Vagina (tissue), 2 donors: Measurements from ENCODE around the gene CIITA. TPM values are rescaled to one million over a fixed set of nuclear protein-coding genes. Genes with fewer than 3 reads are reported as not detected.

ENCODE experiments used
- DNase-seq, 2 donors: peaks; one replicate each; pipeline ENCODE4 v3.0.0-alpha.2; 2017; ENCODE audit errors: extremely low spot score in 2 of 2
- H3K27ac ChIP-seq: fragments of 200-600 bp; sonication (generic); one replicate; pipeline ENCODE4 v1.5.1; 2019
- H3K27me3 ChIP-seq: fragments of 200-600 bp; sonication (generic); one replicate; pipeline ENCODE4 v1.5.1; 2019
- H3K36me3 ChIP-seq, 2 donors: fragments of 200-600 bp; sonication (generic); one replicate each; pipeline ENCODE4 v1.5.1; 2017 to 2019
- H3K4me1 ChIP-seq: fragments of 200-600 bp; sonication (generic); one replicate; pipeline ENCODE4 v1.5.1; 2019
- H3K4me3 ChIP-seq, 2 donors: fragments of 200-600 bp; sonication (generic); 1 replicate in 1 of 2; 2 replicates in 1 of 2; pipeline ENCODE4 v1.5.1; 2016 to 2019
- H3K9me3 ChIP-seq: fragments of 200-600 bp; sonication (generic); one replicate; pipeline ENCODE4 v1.5.1; 2019
- CTCF ChIP-seq, 3 experiments: fragments of 450-650 bp in 2 of 3; fragments of 200-600 bp in 1 of 3; sonication (generic) in 1 of 3; IDR thresholded peaks; one replicate each; pipeline ENCODE4 v1.5.1; 2017 to 2019; ENCODE audit warnings: antibody characterized with exemption in 3 of 3, mild to moderate bottlenecking in 2 of 3, moderate library complexity in 2 of 3
- POLR2A ChIP-seq, 2 donors: fragments of 450-650 bp; IDR thresholded peaks; one replicate each; pipeline ENCODE4 v1.6.1; 2017; ENCODE audit warnings: antibody characterized with exemption in 2 of 2, mild to moderate bottlenecking in 2 of 2, moderate library complexity in 2 of 2
- POLR2AphosphoS5 ChIP-seq, 2 donors: sonication (generic); formaldehyde crosslinking; IDR thresholded peaks; one replicate each; pipeline ENCODE4 v1.9.0; 2017; ENCODE audit warnings: antibody characterized with exemption in 2 of 2, mild to moderate bottlenecking in 2 of 2, low read depth in 1 of 2; ENCODE audit not compliant: insufficient read depth in 1 of 2
- intact Hi-C: fragments of 100-400 bp; cut with DNase I; formaldehyde crosslinking; loops from one replicate; pipeline ENCODE4 v1.15.1; 2023
- total RNA-seq: library from RNA; depleted of rRNA; stranded (reverse); fragments of >200 nt; gene quantifications from one replicate; pipeline ENCODE4 v1.2.3, GENCODE V29; 2016

Gene CIITA
- total RNA-seq, 1 donor from 2014 or later: 16.7 TPM

GRCh38 chr16:10979717-10980601 lies 103.0 kb downstream of the CIITA start:
- Histone ChIP-seq H3K4me1 (peaks cover 10% of the 10 kb centered on the region), H3K9me3 (no peaks in the 10 kb centered on the region), H3K27ac (peak overlapping the region; percentile 68), H3K36me3 (no peaks in the 10 kb centered on the region), H3K4me3 (no peak overlapping the region), H3K27me3 (no peaks in the 10 kb centered on the region)
- TF ChIP-seq POLR2A (IDR thresholded peaks at IDR 0.05) (no peak), CTCF (IDR thresholded peaks at IDR 0.05) (no peak), POLR2AphosphoS5 (IDR thresholded peaks at IDR 0.05; ENCODE audit: insufficient read depth in 1 of 2, low read depth in 1 of 2) (peak; percentile 61 to 88)
- DNase-seq: peak in 1 of 2 donors; percentile 95
- intact Hi-C loops: loop anchor here (10.0 kb wide), 2 partner anchors 55 to 125 kb away; no protein-coding TSS in a partner anchor

DNA sequence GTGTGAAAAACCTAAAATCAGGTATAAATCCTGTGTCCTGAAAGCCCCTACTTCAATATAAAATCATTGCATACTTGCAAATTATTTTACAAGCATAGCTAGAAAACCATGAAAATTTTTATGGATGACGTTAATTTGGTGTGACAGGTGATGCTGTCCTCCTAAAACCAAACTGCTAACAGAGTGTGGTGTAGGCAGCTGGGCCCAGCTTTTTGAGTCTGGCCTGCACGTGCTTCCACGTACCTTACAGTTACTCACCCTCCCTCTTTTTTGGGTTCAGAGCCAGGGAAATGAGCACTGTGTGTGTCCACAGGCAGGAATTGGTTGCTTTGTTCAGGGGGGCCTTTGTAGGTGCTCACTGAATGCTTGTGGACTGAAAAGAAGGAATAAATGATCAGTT lies 103.8 kb downstream of the CIITA start:
- intact Hi-C loops: loop anchor here (10.0 kb wide), 1 partner anchor 54 kb away; no protein-coding TSS in a partner anchor

GRCh38 chr16:10981697-10982216 lies 104.8 kb downstream of the CIITA start:
- intact Hi-C loops: loop anchor here (10.0 kb wide), 1 partner anchor 53 kb away; no protein-coding TSS in a partner anchor
- Histone ChIP-seq H3K27ac (no peak overlapping the region), H3K9me3 (no peaks in the 10 kb centered on the region), H3K27me3 (no peaks in the 10 kb centered on the region), H3K4me1 (peaks cover 10% of the 10 kb centered on the region), H3K36me3 (no peaks in the 10 kb centered on the region), H3K4me3 (no peak overlapping the region)
- TF ChIP-seq POLR2AphosphoS5 (IDR thresholded peaks at IDR 0.05; ENCODE audit: insufficient read depth in 1 of 2, low read depth in 1 of 2) (peak in 1 of 2 donors; percentile 51), POLR2A (IDR thresholded peaks at IDR 0.05) (no peak), CTCF (IDR thresholded peaks at IDR 0.05) (no peak)
- no peak for DNase-seq

More for the DNA sequence above, 103.8 kb downstream of the CIITA start:
- H3K27me3 ChIP-seq: no peaks in the 10 kb centered on the region
- H3K4me3 ChIP-seq: no peak overlapping the region
- H3K27ac ChIP-seq: peak overlapping the region; percentile 68
- TF ChIP-seq POLR2AphosphoS5 (IDR thresholded peaks at IDR 0.05; ENCODE audit: insufficient read depth in 1 of 2, low read depth in 1 of 2) (no peak), POLR2A (IDR thresholded peaks at IDR 0.05) (no peak), CTCF (IDR thresholded peaks at IDR 0.05) (no peak)
- peaks cover 10% of the 10 kb centered on the region for H3K4me1 ChIP-seq
- H3K36me3 ChIP-seq: no peaks in the 10 kb centered on the region
- no peak for DNase-seq
- H3K9me3 ChIP-seq: no peaks in the 10 kb centered on the region

GRCh38 chr16:10982465-10983150 lies 105.6 kb downstream of the CIITA start:
- no peaks in the 10 kb centered on the region for H3K9me3 ChIP-seq
- intact Hi-C loops: loop anchor here (10.0 kb wide), 1 partner anchor 52 kb away; no protein-coding TSS in a partner anchor
- H3K27ac ChIP-seq: no peak overlapping the region
- TF ChIP-seq POLR2AphosphoS5 (IDR thresholded peaks at IDR 0.05; ENCODE audit: insufficient read depth in 1 of 2, low read depth in 1 of 2): no peak
- no peak for TF ChIP-seq CTCF (IDR thresholded peaks at IDR 0.05)
- TF ChIP-seq POLR2A (IDR thresholded peaks at IDR 0.05): no peak
- DNase-seq: no peak
- H3K36me3 ChIP-seq: no peaks in the 10 kb centered on the region
- H3K4me3 ChIP-seq: no peak overlapping the region
- no peaks in the 10 kb centered on the region for H3K27me3 ChIP-seq
- peaks cover 10% of the 10 kb centered on the region for H3K4me1 ChIP-seq
